ENCODE results near the gene VPREB3.

The VPREB3 gene

DNA sequence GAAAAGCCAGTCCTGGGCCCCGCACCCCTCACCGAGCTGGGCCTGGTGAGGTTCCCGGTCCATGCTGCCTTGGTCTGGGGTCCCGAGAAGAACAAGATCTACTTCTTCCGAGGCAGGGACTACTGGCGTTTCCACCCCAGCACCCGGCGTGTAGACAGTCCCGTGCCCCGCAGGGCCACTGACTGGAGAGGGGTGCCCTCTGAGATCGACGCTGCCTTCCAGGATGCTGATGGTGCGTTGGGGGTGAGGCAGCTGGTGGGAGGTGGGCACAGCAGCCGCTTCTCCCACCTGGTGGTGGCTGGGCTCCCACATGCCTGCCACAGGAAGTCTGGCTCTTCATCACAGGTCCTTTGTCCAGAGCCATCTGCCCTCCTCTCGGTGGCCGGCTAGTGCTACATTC is 28.0 kb upstream of the VPREB3 start:
- DNase-seq = no peak

DNA sequence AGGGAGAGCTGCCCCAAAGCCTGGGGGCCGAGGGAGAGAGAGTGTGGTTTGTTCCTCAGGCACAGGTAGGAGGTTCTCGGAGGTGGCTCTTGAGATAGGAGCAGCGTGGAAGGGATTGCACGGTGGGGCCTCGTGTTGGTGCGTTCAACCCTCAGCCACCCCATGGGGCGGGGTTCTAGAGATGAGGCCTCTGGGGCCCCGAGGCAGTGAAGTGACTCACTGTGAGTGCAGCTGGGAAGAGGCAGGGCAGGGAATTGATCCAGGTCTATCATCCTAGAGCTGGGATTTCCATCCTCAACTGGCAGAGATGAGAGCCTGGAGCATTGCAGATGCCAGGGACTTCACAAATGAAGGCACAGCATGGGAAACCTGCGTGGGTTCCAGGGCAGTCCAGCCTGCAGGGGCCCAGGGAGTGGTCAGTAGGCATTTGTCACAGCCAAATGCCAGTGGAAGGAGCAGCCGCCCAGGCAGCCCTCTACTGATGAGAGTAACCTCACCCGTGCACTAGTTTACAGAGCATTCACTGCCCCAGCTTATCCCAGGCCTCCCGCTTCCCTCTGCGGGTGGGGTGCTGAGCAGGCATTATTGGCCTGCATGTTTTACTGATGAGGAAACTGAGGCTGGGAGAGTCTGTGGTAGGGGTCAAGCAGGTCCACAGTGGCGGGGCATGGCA is 27.4 kb upstream of the VPREB3 start:
- no peak for DNase-seq

DNA sequence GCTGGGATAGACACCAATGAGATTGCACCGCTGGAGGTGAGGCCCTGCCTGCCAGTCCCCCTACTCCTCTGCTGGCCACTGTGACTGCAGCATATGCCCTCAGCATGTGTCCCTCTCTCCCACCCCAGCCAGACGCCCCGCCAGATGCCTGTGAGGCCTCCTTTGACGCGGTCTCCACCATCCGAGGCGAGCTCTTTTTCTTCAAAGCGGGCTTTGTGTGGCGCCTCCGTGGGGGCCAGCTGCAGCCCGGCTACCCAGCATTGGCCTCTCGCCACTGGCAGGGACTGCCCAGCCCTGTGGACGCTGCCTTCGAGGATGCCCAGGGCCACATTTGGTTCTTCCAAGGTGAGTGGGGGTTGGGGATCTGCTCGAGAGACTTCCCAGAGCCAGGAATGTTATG is 26.8 kb upstream of the VPREB3 start:
- no peak for DNase-seq

DNA sequence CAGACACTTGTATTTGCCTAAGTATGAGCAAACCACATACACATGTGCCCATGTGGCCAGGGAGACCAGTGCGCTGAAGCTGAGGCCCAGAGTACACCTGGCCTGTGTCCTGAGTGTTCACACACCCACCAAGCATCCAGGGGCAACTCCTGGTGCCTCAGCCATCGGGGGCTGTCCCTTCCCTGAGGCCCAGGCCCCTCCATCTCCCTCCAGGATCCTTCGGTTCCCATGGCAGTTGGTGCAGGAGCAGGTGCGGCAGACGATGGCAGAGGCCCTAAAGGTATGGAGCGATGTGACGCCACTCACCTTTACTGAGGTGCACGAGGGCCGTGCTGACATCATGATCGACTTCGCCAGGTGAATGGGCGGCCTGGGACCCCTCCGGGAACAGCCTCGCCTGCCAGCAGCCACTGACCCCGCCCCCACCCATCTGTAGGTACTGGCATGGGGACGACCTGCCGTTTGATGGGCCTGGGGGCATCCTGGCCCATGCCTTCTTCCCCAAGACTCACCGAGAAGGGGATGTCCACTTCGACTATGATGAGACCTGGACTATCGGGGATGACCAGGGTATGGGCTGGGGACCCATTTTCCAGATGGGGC is 26.0 kb upstream of the VPREB3 start:
- no peak for DNase-seq

DNA sequence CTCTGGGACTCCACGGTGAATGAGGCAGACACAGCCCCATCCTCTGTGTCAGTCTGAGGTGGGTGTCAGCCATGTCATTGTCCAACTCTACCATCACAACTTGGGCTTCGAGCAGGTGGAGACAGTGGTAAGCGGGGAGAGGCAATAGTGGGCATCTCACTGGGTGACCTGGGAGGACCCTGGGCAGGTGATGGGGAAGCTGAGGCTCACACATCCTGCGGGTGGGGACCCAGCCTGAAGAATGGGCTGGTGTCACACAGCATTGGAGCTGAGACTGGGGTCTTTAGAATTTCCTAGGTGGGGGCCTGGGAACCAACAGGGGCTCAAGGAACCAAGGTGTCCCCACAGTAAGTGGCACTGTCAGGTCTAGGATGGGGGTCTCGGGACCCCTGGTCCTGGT is 25.5 kb upstream of the VPREB3 start:
- DNase-seq = no peak

DNA sequence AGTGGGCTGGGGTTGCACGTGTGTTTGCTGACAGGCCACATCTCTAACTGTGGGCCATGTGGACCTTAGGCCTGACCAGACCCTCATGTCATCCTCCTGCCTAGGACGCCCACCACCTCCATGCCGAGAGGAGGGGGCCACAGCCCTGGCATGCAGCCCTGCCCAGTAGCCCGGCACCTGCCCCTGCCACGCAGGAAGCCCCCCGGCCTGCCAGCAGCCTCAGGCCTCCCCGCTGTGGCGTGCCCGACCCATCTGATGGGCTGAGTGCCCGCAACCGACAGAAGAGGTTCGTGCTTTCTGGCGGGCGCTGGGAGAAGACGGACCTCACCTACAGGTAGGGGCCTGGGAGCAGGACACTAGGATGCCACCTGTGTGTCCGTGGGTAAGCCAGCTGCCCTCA is 24.9 kb upstream of the VPREB3 start:
- DNase-seq = no peak

DNA sequence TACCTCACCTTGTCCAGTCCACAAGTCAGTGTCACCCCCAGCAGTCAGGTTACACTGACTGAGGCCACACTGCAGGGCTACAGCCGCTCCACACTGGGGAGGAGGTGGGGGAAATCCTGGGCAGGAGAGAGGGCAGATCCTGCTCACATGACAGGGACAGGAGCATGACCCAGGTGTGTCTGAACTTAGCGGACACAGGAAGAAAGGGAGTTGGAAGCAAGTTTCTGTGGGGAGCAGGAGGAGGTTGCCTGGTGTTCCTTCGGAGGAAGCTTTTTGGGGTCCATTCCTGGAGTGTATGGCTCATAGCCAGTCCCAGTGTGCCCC is 24.3 kb upstream of the VPREB3 start:
- DNase-seq = no peak

DNA sequence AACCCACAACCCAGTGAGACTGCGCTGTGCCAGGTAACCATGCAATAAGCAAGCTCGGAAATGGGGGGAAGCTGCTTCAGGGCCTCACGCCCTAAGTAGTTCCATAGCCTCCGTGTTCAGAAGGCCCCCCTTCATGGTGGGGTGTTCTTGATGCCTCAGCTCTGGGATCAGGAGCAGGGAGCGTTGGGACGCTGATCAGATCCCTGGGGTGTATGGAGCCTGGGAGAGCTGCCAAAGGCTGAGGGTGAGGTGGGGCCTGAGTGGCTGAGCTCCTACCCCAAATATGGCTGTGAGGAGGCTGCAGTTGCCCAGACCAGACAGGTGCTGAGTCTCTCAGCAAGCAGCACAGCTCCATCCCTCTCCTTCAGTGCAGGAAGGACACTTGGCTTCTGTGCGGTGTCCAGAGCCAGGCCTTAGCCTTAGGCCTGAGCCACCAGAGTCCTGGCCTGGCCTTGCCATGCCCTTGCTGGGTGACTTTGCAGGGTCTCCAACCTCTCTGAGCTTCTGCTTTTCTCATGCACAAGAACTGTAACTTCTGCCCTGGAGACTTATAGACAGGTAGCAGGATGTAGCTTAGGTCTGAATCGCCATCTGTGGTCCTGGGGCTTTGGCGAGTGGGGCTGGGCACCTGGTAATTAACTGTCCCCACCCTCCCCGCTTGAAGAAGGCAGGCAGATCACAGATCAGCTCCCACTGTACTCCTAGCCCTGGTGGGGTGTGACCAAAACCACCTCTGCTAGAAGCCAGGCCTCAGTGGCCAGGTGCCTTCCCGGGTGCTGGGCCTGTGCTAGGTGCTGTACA is 23.8 kb upstream of the VPREB3 start:
- DNase-seq = no peak

DNA sequence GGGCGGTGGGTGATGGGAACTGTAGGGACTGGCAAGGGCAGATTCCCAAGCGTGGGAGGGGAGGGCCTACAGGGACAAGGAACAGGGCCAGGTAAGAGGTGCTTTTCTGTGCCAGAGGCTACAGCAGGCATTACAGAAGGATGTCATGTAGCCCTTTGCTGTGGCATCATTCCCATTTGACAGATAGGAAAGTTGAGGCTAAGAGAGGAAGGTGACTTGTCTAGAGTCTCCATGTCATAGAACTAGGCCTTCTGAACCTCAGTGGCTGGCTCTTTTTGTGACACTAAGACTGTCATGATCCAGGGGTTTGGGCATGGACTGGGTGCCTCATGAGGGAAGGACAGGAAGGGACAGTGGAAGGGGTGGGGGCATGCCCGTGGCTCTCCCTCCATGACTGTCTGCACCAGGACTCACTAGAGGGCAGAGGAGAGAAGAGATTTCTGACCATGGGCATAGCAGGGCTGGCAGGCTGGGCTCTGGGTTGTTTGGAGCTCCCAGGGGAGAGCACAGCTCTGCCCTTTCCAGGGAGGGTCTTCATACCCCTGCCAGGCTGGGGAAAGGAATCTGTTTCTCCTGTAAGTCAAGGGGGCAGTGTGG is 21.7 kb upstream of the VPREB3 start:
- DNase-seq = no peak

DNA sequence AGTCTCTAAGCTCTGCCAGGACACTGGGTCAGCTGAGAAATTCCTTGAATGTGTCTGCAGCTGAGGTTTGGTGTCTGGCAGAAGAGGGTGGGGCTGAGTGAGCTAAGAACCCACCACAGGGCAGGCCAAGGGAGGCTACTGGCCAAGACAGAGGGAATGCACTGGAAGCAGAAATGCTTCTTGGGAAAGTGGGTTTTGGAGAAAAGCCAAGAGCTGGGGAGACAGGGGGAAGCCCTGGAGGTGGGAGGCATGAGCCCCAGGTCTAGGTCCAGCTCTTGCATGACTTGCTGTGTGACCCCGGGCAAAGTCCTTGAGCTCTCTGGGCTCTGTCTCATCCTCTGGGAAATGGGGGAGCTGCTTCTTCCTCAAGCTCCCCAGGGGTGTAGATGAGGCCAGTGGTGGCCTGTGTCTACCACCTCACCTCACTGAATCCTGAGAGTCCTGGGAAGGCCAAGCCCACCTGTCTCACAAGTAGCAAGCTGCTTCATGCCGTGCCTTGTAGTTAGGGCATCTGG is 20.8 kb upstream of the VPREB3 start:
- DNase-seq = no peak

DNA sequence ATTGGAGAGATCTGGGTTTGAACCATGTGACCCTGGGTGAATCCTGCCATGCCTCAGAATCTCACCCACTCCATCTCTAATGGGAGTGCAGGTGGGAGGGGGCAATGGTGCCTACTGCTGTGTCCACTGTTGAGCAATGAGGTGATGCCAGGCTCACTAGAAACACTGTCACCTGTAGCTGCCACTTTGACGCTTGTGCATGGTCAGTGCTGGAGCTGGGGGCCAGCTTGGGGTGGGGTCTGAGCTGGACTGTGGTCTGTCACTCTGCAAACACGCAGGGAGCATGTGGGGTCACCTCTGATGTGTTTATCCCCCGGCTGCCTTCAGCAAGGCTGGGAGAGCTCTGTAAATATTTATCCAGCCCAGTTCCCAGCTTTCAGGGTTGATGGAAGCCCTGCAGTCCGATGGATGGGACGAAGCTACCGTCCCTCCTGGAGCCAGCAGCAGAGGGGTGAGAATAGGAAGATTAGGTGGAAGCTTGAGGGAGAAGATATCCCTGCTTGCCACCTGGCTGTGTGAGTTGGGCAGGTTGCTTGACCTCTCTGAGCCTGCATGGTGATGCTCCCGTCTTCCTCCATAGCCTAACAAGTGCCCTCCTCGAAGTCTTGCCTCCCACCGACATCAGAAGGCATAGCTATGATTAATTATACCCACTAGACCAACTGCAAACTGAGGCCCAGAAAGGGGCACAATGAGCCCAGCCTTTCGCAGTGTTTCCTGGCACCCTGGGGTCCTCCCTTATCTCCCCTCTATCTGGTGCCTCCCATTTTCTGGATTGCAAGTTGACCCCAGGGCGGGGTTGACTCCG is 20.1 kb upstream of the VPREB3 start:
- DNase-seq = no peak

DNA sequence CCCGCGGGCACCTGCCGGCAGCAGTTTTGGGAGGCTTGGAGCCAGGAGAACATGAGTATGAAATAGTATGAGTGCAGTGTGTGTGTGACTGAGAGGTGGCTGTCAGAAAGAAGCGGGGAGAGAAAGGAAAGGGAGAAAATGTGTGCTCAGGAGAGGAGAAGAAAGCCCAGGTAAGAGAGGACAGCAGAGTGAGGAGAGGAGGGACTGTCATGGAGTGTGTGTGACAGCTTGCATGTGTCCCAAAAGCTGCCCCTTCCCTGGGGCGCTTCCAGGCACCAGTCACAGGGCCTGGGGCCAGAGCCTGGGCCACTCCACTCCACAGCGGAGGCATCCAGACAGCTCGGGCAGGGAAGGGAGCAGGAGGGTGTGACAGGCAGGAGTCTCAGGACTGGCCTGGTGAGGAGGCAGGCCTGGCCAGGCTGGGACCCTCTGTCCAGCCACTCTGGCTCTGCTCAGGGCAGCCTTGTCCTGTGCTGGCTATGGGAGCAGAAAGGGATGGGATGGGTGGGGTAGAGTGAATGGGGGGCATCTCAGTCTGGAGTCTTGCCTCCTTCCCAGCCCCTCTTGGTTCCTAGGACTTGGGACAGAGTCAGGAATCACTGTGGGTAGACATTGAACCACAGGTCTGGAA is 19.4 kb upstream of the VPREB3 start:
- DNase-seq = no peak

DNA sequence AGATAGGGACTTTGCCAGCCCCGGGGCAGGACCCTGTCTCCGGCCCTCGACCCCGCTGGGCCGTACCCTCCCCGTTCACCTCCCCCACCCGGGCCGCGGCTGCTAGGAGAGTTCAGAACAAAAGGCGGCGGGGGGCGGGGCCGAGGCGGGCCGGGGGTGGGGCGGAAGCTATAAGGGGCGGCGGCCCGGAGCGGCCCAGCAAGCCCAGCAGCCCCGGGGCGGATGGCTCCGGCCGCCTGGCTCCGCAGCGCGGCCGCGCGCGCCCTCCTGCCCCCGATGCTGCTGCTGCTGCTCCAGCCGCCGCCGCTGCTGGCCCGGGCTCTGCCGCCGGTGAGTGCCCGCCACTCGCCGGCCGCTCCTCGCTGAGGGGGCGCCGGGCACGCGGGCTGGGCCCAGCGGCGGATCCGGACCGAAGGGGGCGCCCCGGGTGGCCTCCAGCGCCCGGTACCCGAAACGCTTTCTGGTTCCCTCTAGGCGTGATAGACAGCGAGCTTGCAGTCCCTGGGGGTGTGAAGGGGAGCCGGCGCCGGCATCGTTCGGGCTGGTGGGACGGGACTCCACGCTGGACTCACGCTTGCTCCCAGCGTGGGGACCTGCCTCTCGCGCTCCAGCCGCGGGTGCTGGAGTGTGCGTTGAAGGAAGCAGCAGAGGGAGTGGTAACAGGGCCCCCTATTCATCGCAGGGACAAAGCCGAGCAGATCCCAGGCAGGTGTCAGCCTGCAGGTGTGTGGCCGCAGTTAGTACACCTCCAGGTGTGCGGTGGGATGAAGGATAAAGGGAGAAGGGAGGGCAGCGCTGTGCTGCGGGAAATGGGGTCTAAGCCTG is 18.6 kb upstream of the VPREB3 start, which contains the start of gene MMP11:
MMP11 (plus strand) TSS at position 201 of the 825 bp plus-strand sequence; CDS start at position 223, 22 bp downstream.
- peak; percentile 57 to 61 for DNase-seq

DNA sequence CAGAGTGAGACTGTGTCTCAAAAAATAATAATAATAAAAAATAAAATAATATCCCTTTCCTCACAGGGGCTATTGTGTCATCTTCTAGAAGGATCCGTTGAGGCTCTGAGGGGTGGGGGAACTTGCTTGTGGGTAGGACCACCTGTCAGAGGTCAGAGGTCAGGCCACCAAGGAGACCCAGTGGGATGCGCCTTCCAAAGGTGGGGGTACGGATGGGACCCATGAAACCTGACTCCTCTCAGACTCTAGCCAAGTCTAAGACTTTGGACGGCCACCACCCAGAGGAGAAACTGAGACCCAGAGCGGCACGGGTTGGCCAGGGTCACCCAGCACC is 18.1 kb upstream of the VPREB3 start:
- DNase-seq = no peak

DNA sequence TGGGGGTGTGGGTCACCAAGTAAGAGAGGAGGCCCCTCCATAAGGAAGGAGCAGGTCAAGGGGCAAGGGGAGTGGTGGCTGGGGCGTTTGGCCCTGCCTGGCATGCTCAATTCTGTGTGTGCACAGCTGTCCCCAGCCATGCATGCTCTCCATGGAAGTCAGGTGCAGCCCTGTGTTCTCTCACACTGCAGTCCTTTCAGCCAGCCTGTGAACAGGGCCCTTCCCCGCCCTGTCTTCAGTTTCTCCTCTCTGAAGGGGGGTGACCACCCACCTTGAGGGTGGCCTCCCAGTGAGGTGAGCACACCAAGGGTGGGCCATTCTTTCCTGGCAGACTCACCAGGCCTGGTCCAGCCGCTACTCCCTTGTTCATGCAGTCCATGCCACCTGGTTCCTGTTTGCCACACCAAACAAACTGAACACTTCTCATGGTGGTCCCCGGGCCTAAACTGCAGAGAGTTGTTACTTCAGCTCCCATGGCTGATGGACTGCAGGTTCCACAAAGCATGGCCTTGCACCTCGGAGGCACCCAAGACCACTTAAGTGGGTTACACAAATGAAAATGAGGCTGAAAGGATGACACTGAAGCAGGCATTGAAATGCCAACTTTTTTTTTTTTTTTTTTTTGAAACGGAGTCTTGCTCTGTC is 15.2 kb upstream of the VPREB3 start:
- DNase-seq = no peak

DNA sequence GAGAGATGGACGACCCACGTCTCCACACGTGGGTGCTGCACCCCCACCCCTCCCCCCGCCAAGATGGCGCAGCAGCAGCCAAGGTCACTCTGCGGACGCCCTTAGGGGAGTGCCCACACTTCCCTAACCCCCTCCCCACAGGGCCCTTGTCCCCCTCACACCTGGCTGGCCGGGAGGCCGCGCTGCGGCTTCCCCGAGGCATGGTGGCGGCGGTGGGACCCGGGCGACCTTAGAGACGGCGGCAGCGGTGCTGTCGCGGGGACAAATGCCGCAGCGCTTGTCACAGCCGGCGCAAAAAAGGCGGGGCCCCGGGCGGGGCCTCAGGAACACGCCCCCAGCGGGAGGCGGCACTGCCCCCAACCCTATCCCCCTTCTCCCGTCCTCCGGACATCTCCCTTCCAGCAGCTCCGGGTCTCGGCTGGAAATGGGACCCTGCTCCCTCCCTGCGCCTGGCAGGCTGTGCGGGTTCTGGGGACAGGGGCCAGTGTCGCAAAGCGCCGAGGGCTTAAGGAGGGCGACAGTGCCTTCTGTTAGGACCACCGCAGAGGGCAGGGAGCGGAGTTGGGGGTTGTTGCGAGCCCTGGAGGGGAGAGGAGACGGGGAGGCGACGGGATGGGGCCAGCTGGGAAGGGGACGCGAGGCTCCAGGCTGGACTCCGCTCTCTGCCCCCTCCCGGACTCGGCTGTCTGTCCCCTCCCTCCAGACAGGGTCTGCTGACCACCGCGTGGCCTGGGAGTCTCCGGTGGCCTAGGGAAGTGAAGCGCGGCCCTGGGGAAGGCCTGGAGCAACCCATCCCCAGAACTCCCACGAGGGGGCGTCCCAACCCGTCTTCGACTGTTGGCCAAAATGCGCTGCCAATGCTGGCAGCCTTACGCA is 13.7 kb upstream of the VPREB3 start, which contains the start of gene CHCHD10:
CHCHD10 (minus strand) TSS at position 300 of the 876 bp plus-strand sequence; CDS start at position 202, 98 bp downstream.
- peak; percentile 67 to 73 for DNase-seq

DNA sequence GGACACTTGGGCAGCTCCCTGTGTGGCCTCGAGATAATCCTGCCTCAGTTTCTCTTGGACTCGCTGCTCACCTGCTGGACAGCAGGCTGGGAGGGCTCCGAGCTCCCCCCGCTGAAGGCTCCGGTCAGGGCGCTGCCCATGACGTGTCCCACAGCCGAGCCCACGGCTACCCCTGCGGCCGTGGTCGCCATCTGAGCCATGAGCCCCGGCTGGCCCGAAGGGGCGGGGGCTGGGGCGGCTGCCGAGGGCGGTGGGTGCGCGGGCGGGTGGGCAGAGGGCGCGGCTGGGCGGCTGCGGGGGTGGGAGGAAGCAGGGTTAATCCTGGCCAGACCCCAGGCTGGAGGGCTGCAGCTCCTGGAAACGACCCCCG is 13.1 kb upstream of the VPREB3 start:
- DNase-seq = no peak

DNA sequence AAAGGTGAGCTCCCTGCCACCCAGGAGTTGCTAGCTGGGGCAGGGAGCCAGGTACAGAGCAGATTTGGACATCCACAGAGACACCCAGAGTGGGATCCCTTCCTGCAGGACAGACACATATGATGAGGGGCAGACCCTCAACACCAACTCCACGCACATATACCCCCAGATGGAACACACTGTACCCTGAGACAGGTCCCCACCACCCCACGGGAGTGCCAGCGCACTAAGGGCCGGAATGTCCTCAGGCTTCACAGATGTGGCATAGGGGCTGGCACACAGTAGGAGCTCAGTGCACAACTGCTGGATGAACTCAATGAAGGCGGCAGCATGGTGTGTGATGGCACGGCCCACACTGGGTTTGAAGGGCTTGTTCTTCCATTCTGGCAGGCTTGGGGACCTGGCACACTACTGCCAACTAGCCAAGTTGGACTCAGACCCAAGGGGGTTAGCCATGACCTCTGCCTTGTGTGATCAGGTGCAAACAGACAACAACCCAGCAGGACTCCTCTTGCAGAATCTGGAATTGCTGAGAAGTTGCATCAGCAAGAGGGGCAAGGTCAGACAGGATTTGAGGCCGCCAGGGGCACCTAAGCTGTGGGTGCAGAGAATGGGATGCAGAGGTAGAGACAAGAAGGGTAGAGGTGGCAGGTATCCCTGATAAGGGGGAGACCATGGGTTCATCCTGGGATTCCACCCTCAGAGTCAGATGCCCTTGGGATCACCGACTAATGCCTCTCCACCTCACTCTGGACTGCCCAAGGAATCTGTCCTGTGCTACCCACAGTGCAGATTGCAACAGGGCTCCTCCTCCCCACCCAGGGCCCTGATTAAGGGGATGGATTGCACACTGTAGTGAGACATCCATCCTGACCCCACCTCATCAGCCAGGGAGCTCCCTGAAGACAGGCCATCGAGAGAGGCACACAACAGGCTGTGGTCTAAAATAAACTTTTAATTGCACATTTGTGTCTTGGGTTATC is 11.0 kb upstream of the VPREB3 start:
- no peak for DNase-seq
